K562 (cell line): ENCODE results near the gene TMC8. TPM values are rescaled to one million over a fixed set of nuclear protein-coding genes. Genes with fewer than 3 reads are reported as not detected.

Experiments used
- BDP1 ChIP-seq: IDR thresholded peaks from 3 replicates; pipeline ENCODE4 v1.6.1; 2011; ENCODE audit not compliant: insufficient read length, insufficient read depth
- BRD9 ChIP-seq: fragments of 450-650 bp; IDR thresholded peaks from 2 replicates; pipeline ENCODE4 v1.6.1; 2018; ENCODE audit warnings: low read depth; ENCODE audit not compliant: partially characterized antibody
- CTBP1 ChIP-seq: fragments of 450-650 bp; IDR thresholded peaks from 2 replicates; pipeline ENCODE4 v1.6.1; 2016; ENCODE audit warnings: borderline replicate concordance
- ERF ChIP-seq: fragments of 450-650 bp; formaldehyde crosslinking; IDR thresholded peaks from 2 replicates; pipeline ENCODE4 v1.4.0; 2020; ENCODE audit warnings: mild to moderate bottlenecking, mixed read lengths
- ETS1 ChIP-seq: conservative IDR thresholded peaks from 2 replicates; pipeline ENCODE4 v1.6.1; 2011; ENCODE audit warnings: low read depth, mild to moderate bottlenecking, low read length; ENCODE audit not compliant: control insufficient read depth
- ETV6 ChIP-seq, 3 experiments: fragments of 150-350 bp in 1 of 3; sonication (generic) in 1 of 3; formaldehyde crosslinking in 1 of 3; IDR thresholded peaks; 2 replicates each; pipeline versions ENCODE4 v1.6.1 to v1.8.0; 2014 to 2022; ENCODE audit warnings: borderline replicate concordance in 2 of 3, low read depth in 2 of 3, antibody characterized with exemption in 1 of 3, low read length in 1 of 3, mild to moderate bottlenecking in 1 of 3, missing genetic modification reagents in 1 of 3
- EZH2 ChIP-seq: IDR thresholded peaks from 2 replicates; pipeline ENCODE4 v1.6.1; 2012; ENCODE audit warnings: low read depth, mild to moderate bottlenecking, inconsistent platforms, low read length, borderline replicate concordance
- KLF1 ChIP-seq: fragments of 450-650 bp; IDR thresholded peaks from 2 replicates; pipeline ENCODE4 v1.6.1; 2016; ENCODE audit warnings: missing genetic modification characterization, missing compliant biosample characterization
- KLF16 ChIP-seq: IDR thresholded peaks from 2 replicates; pipeline ENCODE4 v1.6.1; 2016; ENCODE audit warnings: antibody characterized with exemption
- POLR2AphosphoS2 ChIP-seq: IDR thresholded peaks from 2 replicates; pipeline ENCODE4 v1.6.1; 2012; ENCODE audit warnings: low read length, improper control_type of control experiment
- SMARCC2 ChIP-seq: fragments of 450-650 bp; IDR thresholded peaks from 2 replicates; pipeline ENCODE4 v1.6.1; 2017; ENCODE audit warnings: antibody characterized with exemption, moderate library complexity, mild to moderate bottlenecking, low read depth
- SNIP1 ChIP-seq: fragments of 450-650 bp; IDR thresholded peaks from 2 replicates; pipeline ENCODE4 v1.7.1; 2017; ENCODE audit warnings: low read depth, mild to moderate bottlenecking
- SUPT5H ChIP-seq: fragments of 450-650 bp; IDR thresholded peaks from 2 replicates; pipeline ENCODE4 v1.6.1; 2016
- U2AF2 ChIP-seq: fragments of 200-400 bp; formaldehyde crosslinking; optimal IDR thresholded peaks from 2 replicates; pipeline ENCODE3; 2017; ENCODE audit warnings: low read depth, mild to moderate bottlenecking, low read length
- ZBTB8A ChIP-seq: fragments of 450-650 bp; IDR thresholded peaks from 2 replicates; pipeline ENCODE4 v1.6.1; 2018; ENCODE audit warnings: mild to moderate bottlenecking, moderate library complexity; ENCODE audit not compliant: partially characterized antibody
- ZMIZ1 ChIP-seq, 2 experiments: fragments of 150-350 bp in 1 of 2; IDR thresholded peaks; 2 replicates each; pipeline ENCODE4 v1.6.1; 2012 to 2016; ENCODE audit warnings: low read depth in 2 of 2, low read length in 2 of 2, mild to moderate bottlenecking in 1 of 2, moderate library complexity in 1 of 2
- ZNF174 ChIP-seq: fragments of 250-450 bp; sonication (Bioruptor Pico); IDR thresholded peaks from 2 replicates; pipeline ENCODE4 v1.4.0; 2020; ENCODE audit warnings: mild to moderate bottlenecking
- ZNF184 ChIP-seq: sonication (generic); formaldehyde crosslinking; IDR thresholded peaks from 2 replicates; pipeline ENCODE4 v1.5.0; 2020; ENCODE audit warnings: missing genetic modification reagents
- ZNF232 ChIP-seq: sonication (generic); formaldehyde crosslinking; IDR thresholded peaks from 2 replicates; pipeline ENCODE4 v1.8.0; 2022; ENCODE audit warnings: mild to moderate bottlenecking, missing genetic modification reagents
- ZNF436 ChIP-seq: fragments of 250-450, 450-650 bp; sonication (Bioruptor Pico); formaldehyde crosslinking; IDR thresholded peaks from 2 replicates; pipeline ENCODE4 v1.7.0; 2020; ENCODE audit warnings: mild to moderate bottlenecking
- ZNF639 ChIP-seq, 2 experiments: fragments of 200-800 bp in 1 of 2; sonication (Bioruptor generic) in 1 of 2; sonication (generic) in 1 of 2; formaldehyde crosslinking in 1 of 2; IDR thresholded peaks in 1 of 2; conservative IDR thresholded peaks in 1 of 2; 2 replicates each; pipeline versions ENCODE4 v1.5.0 to v1.6.1; 2016 to 2020; ENCODE audit warnings: missing compliant biosample characterization in 1 of 2, missing genetic modification characterization in 1 of 2, missing genetic modification reagents in 1 of 2
- ZNF696 ChIP-seq: fragments of 250-450 bp; sonication (Bioruptor Pico); conservative IDR thresholded peaks from 2 replicates; pipeline ENCODE4 v1.4.0; 2020; ENCODE audit warnings: mild to moderate bottlenecking, moderate library complexity
- ZNF778 ChIP-seq: fragments of 450-650 bp; formaldehyde crosslinking; IDR thresholded peaks from 2 replicates; pipeline ENCODE4 v1.4.0; 2020; ENCODE audit warnings: mild to moderate bottlenecking, moderate library complexity
- polyA plus RNA-seq, 8 experiments: library from polyadenylated mRNA; depleted of rRNA in 4 of 8; stranded (reverse) in 5 of 8; unstranded in 3 of 8; fragments of >200 nt; fragmentation: Nextera tagmentation in 2 of 8; fragmentation: Illumina TruSeq in 1 of 8; extraction: Ambion mirVana in 2 of 8; extraction: Trizol in 1 of 8; gene quantifications; 2 replicates each; pipeline versions ENCODE4 v1.2.1 to v1.2.3, GENCODE V29; 2011 to 2014; ENCODE audit warnings: inconsistent platforms in 1 of 8, missing spikeins in 1 of 8
- total RNA-seq, 7 experiments: library from RNA; depleted of rRNA in 6 of 7; stranded (reverse); fragments of >200 nt in 6 of 7; fragmentation: Illumina TruSeq in 2 of 7; extraction: Trizol in 2 of 7; gene quantifications; 2 replicates each; pipeline versions ENCODE4 v1.2.1 to v1.2.3, GENCODE V29; 2011 to 2021; ENCODE audit warnings: low replicate concordance in 1 of 7

Gene TMC8
- total and polyA plus RNA-seq, 9 of the 15 experiments (the other 6 are each of a cell fraction or from before 2014, with no cell fraction given) = 0.13 to 10.9 (median 2.8) TPM

- no peak for TF ChIP-seq KLF16
- no peak for TF ChIP-seq ZNF436 (CRISPR knock-in tag)
- TF ChIP-seq U2AF2 = no peak
- TF ChIP-seq SNIP1 = no peak
- no peak for TF ChIP-seq ZNF184 (CRISPR knock-in tag)
- no peak for TF ChIP-seq ZNF639 (CRISPR knock-in tag; conservative IDR thresholded peaks at IDR 0.05 in 1 of 2, IDR thresholded peaks at IDR 0.05 in 1 of 2)
- peak; percentile 37; the same call in 1 of the 2 replicates for TF ChIP-seq CTBP1
- no peak for TF ChIP-seq BDP1
- no peak for TF ChIP-seq SMARCC2
- TF ChIP-seq KLF1 (tag) = no peak
- TF ChIP-seq ETS1 = peak; percentile 37; the same call in 1 of the 2 replicates
- peak; percentile 68 for TF ChIP-seq SUPT5H
- no peak for TF ChIP-seq EZH2
- TF ChIP-seq POLR2AphosphoS2 = no peak
- TF ChIP-seq ERF (CRISPR knock-in tag) = no peak
- no peak for TF ChIP-seq ZNF232 (CRISPR knock-in tag)
- TF ChIP-seq ZBTB8A = no peak
- peak in 1 of 2 experiments; percentile 67; a peak in 2 of 4 replicates for TF ChIP-seq ETV6 (IDR thresholded peaks at IDR 0.05; ENCODE audit: borderline replicate concordance in 1 of 2, low read depth in 2 of 2, low read length in 1 of 2)
- TF ChIP-seq ETV6 (CRISPR knock-in tag; IDR thresholded peaks at IDR 0.05; ENCODE audit: borderline replicate concordance) = no peak
- no peak for TF ChIP-seq ZNF778 (CRISPR knock-in tag)
- 0 out of 4 replicates have a peak, but pooled peaks of 1 of the 2 experiments have one; percentile 27 for TF ChIP-seq ZMIZ1 (IDR thresholded peaks at IDR 0.05; ENCODE audit: low read depth in 2 of 2, low read length in 2 of 2)
- TF ChIP-seq ZNF174 (CRISPR knock-in tag) = no peak
- TF ChIP-seq BRD9 = no peak
- no peak for TF ChIP-seq ZNF696 (CRISPR knock-in tag)
These were observed 3.2 kb upstream of the TMC8 start (continued) for GRCh38 chr17:78127239-78127887.
